Calu3 (cell line): ENCODE results near the gene P2RY2. TPM values are rescaled to one million over a fixed set of nuclear protein-coding genes. Genes with fewer than 3 reads are reported as not detected.

Source experiments
- BruUV-seq: library from RNA; stranded (reverse); fragments of 400-500 nt; replicated peaks from 2 replicates; lab custom pipeline; 2021; lab: Mats Ljungman, UMichigan
- CTCF ChIA-PET: fragments of 300-600 bp; sonication (Branson Sonifier 250); formaldehyde crosslinking; loops from one replicate; lab custom pipeline; 2022; ENCODE audit warnings: antibody characterized with exemption; lab: Charles Lee
- DNase-seq: peaks from one replicate; pipeline ENCODE4 v3.0.0; 2022
- H3K27ac Mint-ChIP-seq: one replicate; pipeline ENCODE4 v1.8.0; 2022; ENCODE audit warnings: mixed read lengths; ENCODE audit not compliant: unreplicated experiment
- H3K27me3 Mint-ChIP-seq: one replicate; pipeline ENCODE4 v1.8.0; 2022; ENCODE audit warnings: mixed read lengths; ENCODE audit not compliant: unreplicated experiment
- H3K36me3 Mint-ChIP-seq: one replicate; pipeline ENCODE4 v1.8.0; 2022; ENCODE audit warnings: mild to moderate bottlenecking, moderate library complexity, mixed read lengths; ENCODE audit not compliant: insufficient read depth, unreplicated experiment
- H3K4me1 Mint-ChIP-seq: one replicate; pipeline ENCODE4 v1.8.0; 2022; ENCODE audit warnings: mild to moderate bottlenecking, low read depth, mixed read lengths; ENCODE audit not compliant: unreplicated experiment
- H3K4me3 Mint-ChIP-seq: one replicate; pipeline ENCODE4 v1.8.0; 2022; ENCODE audit warnings: mild to moderate bottlenecking, low read depth, moderate library complexity, mixed read lengths; ENCODE audit not compliant: unreplicated experiment
- H3K9me3 Mint-ChIP-seq: one replicate; pipeline ENCODE4 v1.8.0; 2022; ENCODE audit warnings: low read depth, mixed read lengths; ENCODE audit not compliant: unreplicated experiment
- intact Hi-C: fragments of 100-400 bp; cut with micrococcal nuclease; formaldehyde crosslinking; loops from one replicate; pipeline ENCODE4 v1.10.0; 2022; ENCODE audit not compliant: unreplicated experiment
- total RNA-seq: library from RNA; stranded (reverse); gene quantifications from 2 replicates; pipeline ENCODE4 v1.2.3, GENCODE V29; 2022
- TF ChIP-seq, protein P1 (sequence below): fragments of 200-600 bp; IDR thresholded peaks from one replicate; pipeline ENCODE4 v1.8.0; 2022; ENCODE audit warnings: antibody characterized with exemption; ENCODE audit not compliant: unreplicated experiment

The P2RY2 gene
- total RNA-seq, 1 experiment from 2014 or later: 1.6 TPM

DNA sequence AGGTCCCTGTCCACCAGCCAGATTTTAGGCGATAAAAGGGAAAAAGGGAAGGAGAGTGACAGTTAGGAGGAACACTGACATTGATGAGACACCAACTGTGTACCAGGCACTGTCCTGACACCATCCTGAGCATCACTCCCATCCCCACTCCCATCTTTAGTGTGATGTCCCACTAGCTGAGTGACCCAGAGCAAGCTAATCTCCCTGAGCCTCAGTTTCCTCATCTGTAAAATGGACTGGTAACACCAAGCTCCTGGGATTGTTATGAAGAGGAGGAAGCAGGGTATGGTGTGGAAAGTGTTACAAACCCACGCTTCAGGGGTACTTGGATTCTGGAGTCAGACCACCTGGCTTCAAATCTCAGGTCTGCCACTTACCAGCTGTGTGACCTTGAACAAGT lies 45.6 kb downstream of the P2RY2 start:
- H3K4me3 Mint-ChIP-seq: no peak overlapping the region
- intact Hi-C loops: no loop called here
- TF ChIP-seq, protein P1, sequence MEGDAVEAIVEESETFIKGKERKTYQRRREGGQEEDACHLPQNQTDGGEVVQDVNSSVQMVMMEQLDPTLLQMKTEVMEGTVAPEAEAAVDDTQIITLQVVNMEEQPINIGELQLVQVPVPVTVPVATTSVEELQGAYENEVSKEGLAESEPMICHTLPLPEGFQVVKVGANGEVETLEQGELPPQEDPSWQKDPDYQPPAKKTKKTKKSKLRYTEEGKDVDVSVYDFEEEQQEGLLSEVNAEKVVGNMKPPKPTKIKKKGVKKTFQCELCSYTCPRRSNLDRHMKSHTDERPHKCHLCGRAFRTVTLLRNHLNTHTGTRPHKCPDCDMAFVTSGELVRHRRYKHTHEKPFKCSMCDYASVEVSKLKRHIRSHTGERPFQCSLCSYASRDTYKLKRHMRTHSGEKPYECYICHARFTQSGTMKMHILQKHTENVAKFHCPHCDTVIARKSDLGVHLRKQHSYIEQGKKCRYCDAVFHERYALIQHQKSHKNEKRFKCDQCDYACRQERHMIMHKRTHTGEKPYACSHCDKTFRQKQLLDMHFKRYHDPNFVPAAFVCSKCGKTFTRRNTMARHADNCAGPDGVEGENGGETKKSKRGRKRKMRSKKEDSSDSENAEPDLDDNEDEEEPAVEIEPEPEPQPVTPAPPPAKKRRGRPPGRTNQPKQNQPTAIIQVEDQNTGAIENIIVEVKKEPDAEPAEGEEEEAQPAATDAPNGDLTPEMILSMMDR: no peak
- no peak for DNase-seq
- CTCF ChIA-PET: no interaction called here
- no TSS peak for BruUV-seq
- no peaks in the 10 kb centered on the region for H3K36me3 Mint-ChIP-seq
- H3K27me3 Mint-ChIP-seq: peaks cover 62% of the 10 kb centered on the region
- no peak overlapping the region for H3K27ac Mint-ChIP-seq
- H3K4me1 Mint-ChIP-seq: peaks cover 14% of the 10 kb centered on the region
- H3K9me3 Mint-ChIP-seq: no peaks in the 10 kb centered on the region

GRCh38 chr11:73265278-73265810 lies 47.3 kb downstream of the P2RY2 start:
- BruUV-seq: no TSS peak
- Mint-ChIP-seq H3K9me3 (no peaks in the 10 kb centered on the region), H3K36me3 (no peaks in the 10 kb centered on the region), H3K4me3 (no peak overlapping the region), H3K4me1 (peaks cover 22% of the 10 kb centered on the region), H3K27ac (no peak overlapping the region), H3K27me3 (peaks cover 62% of the 10 kb centered on the region)
- intact Hi-C loops: no loop called here
- TF ChIP-seq, protein P1: no peak
- DNase-seq: no peak
- CTCF ChIA-PET: no interaction called here

- peaks cover 22% of the 10 kb centered on the region for H3K4me1 Mint-ChIP-seq
- intact Hi-C loops: no loop called here
Measured at GRCh38 chr11:73265853-73266645, 48.0 kb downstream of the P2RY2 start.

GRCh38 chr11:73266646-73267020 lies 48.6 kb downstream of the P2RY2 start:
- CTCF ChIA-PET: interaction anchor here (0.8 kb wide), 1 partner anchor 69 kb away, joined by 4 read pairs; no protein-coding TSS in a partner anchor
- intact Hi-C loops: no loop called here
- H3K4me3 Mint-ChIP-seq: no peak overlapping the region
- peaks cover 62% of the 10 kb centered on the region for H3K27me3 Mint-ChIP-seq
- BruUV-seq: no TSS peak
- H3K36me3 Mint-ChIP-seq: no peaks in the 10 kb centered on the region
- TF ChIP-seq, protein P1: no peak
- no peak overlapping the region for H3K27ac Mint-ChIP-seq
- H3K4me1 Mint-ChIP-seq: peaks cover 22% of the 10 kb centered on the region
- no peak for DNase-seq
- no peaks in the 10 kb centered on the region for H3K9me3 Mint-ChIP-seq

More at GRCh38 chr11:73265853-73266645, 48.0 kb downstream of the P2RY2 start:
- Mint-ChIP-seq H3K4me3 (no peak overlapping the region), H3K36me3 (no peaks in the 10 kb centered on the region), H3K9me3 (no peaks in the 10 kb centered on the region), H3K27ac (no peak overlapping the region), H3K27me3 (peaks cover 62% of the 10 kb centered on the region)
- no peak for DNase-seq
- CTCF ChIA-PET: interaction anchor here (0.8 kb wide), 1 partner anchor 69 kb away, joined by 4 read pairs; no protein-coding TSS in a partner anchor
- BruUV-seq: no TSS peak
- TF ChIP-seq, protein P1: no peak
